ENCODE results near the gene APCDD1L. TPM values are rescaled to one million over a fixed set of nuclear protein-coding genes. Genes with fewer than 3 reads are reported as not detected.

The APCDD1L gene
- total and polyA plus RNA-seq, 2 experiments from 2014 or later = 0.23 TPM; not detected in 1

GRCh38 chr20:58514321-58515232 lies 622 bp downstream of the APCDD1L start:
- no peaks in the 10 kb centered on the region for H3K79me2 ChIP-seq
- WGBS (ENCODE audit: low lambda C conversion rate, missing lambda C conversion rate) = 4% methylated on average over 59 of the region's 74 CpGs
- peak overlapping the region; percentile 70 for H3K4me2 ChIP-seq
- H3K36me3 ChIP-seq (replicated peaks; ENCODE audit: insufficient read depth, low read depth) = no peaks in the 10 kb centered on the region
- H4K20me1 ChIP-seq (ENCODE audit: insufficient read depth, poor library complexity, severe bottlenecking) = no peaks in the 10 kb centered on the region
- H3K27ac ChIP-seq = no peak overlapping the region
- H3K9me2 ChIP-seq (replicated peaks; ENCODE audit: insufficient read depth) = no peaks in the 10 kb centered on the region
- H2AFZ ChIP-seq = no peak overlapping the region
- no peaks in the 10 kb centered on the region for H3K4me1 ChIP-seq (ENCODE audit: insufficient read depth)
- H3K4me3 ChIP-seq = no peak overlapping the region
- no peak for DNase-seq (ENCODE audit: low spot score)
- TF ChIP-seq CTCF (IDR thresholded peaks at IDR 0.05; ENCODE audit: poor library complexity) (no peak), EZH2phosphoT487 (IDR thresholded peaks at IDR 0.05; ENCODE audit: low read depth, severe bottlenecking, unreplicated experiment) (peak; percentile 33), EZH2 (IDR thresholded peaks at IDR 0.05; ENCODE audit: borderline replicate concordance) (peak; percentile 64)
- peaks cover 57% of the 10 kb centered on the region for H3K27me3 ChIP-seq
- no peaks in the 10 kb centered on the region for H3K9me3 ChIP-seq (ENCODE audit: low read depth)

- no peaks in the 10 kb centered on the region for H3K79me2 ChIP-seq
Measured at GRCh38 chr20:58513580-58514285, 1.5 kb downstream of the APCDD1L start.

GRCh38 chr20:58512808-58513552 lies 2.2 kb downstream of the APCDD1L start:
- no peaks in the 10 kb centered on the region for H3K9me2 ChIP-seq (replicated peaks; ENCODE audit: insufficient read depth)
- peaks cover 57% of the 10 kb centered on the region for H3K27me3 ChIP-seq
- no peak overlapping the region for H2AFZ ChIP-seq
- no peak overlapping the region for H3K4me3 ChIP-seq
- WGBS (ENCODE audit: low lambda C conversion rate, missing lambda C conversion rate) = 68% methylated on average over 17 of the region's 17 CpGs
- H3K4me2 ChIP-seq = no peak overlapping the region
- no peaks in the 10 kb centered on the region for H3K36me3 ChIP-seq (replicated peaks; ENCODE audit: insufficient read depth, low read depth)
- no peak for TF ChIP-seq EZH2phosphoT487 (IDR thresholded peaks at IDR 0.05; ENCODE audit: low read depth, severe bottlenecking, unreplicated experiment)
- TF ChIP-seq CTCF (IDR thresholded peaks at IDR 0.05; ENCODE audit: poor library complexity) = no peak
- TF ChIP-seq EZH2 (IDR thresholded peaks at IDR 0.05; ENCODE audit: borderline replicate concordance) = no peak
- no peaks in the 10 kb centered on the region for H3K9me3 ChIP-seq (ENCODE audit: low read depth)
- H3K79me2 ChIP-seq = no peaks in the 10 kb centered on the region
- no peaks in the 10 kb centered on the region for H4K20me1 ChIP-seq (ENCODE audit: insufficient read depth, poor library complexity, severe bottlenecking)
- no peaks in the 10 kb centered on the region for H3K4me1 ChIP-seq (ENCODE audit: insufficient read depth)
- no peak overlapping the region for H3K27ac ChIP-seq
- DNase-seq (ENCODE audit: low spot score) = no peak

More at GRCh38 chr20:58513580-58514285, 1.5 kb downstream of the APCDD1L start:
- Histone ChIP-seq H3K4me2 (no peak overlapping the region), H3K27ac (no peak overlapping the region), H3K4me1 (ENCODE audit: insufficient read depth) (no peaks in the 10 kb centered on the region), H2AFZ (no peak overlapping the region), H3K9me3 (ENCODE audit: low read depth) (no peaks in the 10 kb centered on the region), H3K4me3 (no peak overlapping the region), H3K27me3 (peaks cover 57% of the 10 kb centered on the region), H3K36me3 (replicated peaks; ENCODE audit: insufficient read depth, low read depth) (no peaks in the 10 kb centered on the region), H3K9me2 (replicated peaks; ENCODE audit: insufficient read depth) (no peaks in the 10 kb centered on the region), H4K20me1 (ENCODE audit: insufficient read depth, poor library complexity, severe bottlenecking) (no peaks in the 10 kb centered on the region)
- TF ChIP-seq CTCF (IDR thresholded peaks at IDR 0.05; ENCODE audit: poor library complexity) = no peak
- no peak for TF ChIP-seq EZH2phosphoT487 (IDR thresholded peaks at IDR 0.05; ENCODE audit: low read depth, severe bottlenecking, unreplicated experiment)
- TF ChIP-seq EZH2 (IDR thresholded peaks at IDR 0.05; ENCODE audit: borderline replicate concordance) = no peak
- WGBS (ENCODE audit: low lambda C conversion rate, missing lambda C conversion rate) = 70% methylated on average over 19 of the region's 19 CpGs
- DNase-seq (ENCODE audit: low spot score) = no peak
